Osteoblast (primary cell): ENCODE measurements around the gene NUBPL. TPM values are rescaled to one million over a fixed set of nuclear protein-coding genes. Genes with fewer than 3 reads are reported as not detected.

Source experiments
- DNase-seq: peaks from one replicate; pipeline ENCODE4 v3.0.0; 2011; ENCODE audit warnings: low spot score, mixed read lengths; ENCODE audit not compliant: insufficient read length; ENCODE audit errors: missing footprints
- H2AFZ ChIP-seq: 2 replicates; pipeline ENCODE4 v1.6.0; 2011; ENCODE audit warnings: mild to moderate bottlenecking, low read length
- H3K27ac ChIP-seq: 2 replicates; pipeline ENCODE4 v1.5.1; 2011; ENCODE audit warnings: mild to moderate bottlenecking, low read depth, low read length, moderate library complexity
- H3K27me3 ChIP-seq: 2 replicates; pipeline ENCODE4 v1.6.0; 2012; ENCODE audit warnings: mild to moderate bottlenecking, control low read depth, inconsistent platforms, low read length, moderate library complexity; ENCODE audit not compliant: insufficient read depth
- H3K36me3 ChIP-seq: 2 replicates; pipeline ENCODE4 v1.5.1; 2011; ENCODE audit warnings: mild to moderate bottlenecking, low read length, control low read depth, moderate library complexity; ENCODE audit not compliant: insufficient read depth
- H3K4me1 ChIP-seq: 2 replicates; pipeline ENCODE4 v1.5.1; 2011; ENCODE audit warnings: mild to moderate bottlenecking, low read length, control low read depth, moderate library complexity; ENCODE audit not compliant: insufficient read depth
- H3K4me2 ChIP-seq: 2 replicates; pipeline ENCODE4 v1.6.0; 2011; ENCODE audit warnings: mild to moderate bottlenecking, low read length; ENCODE audit not compliant: insufficient read depth
- H3K4me3 ChIP-seq: fragments of 200-600 bp; sonication (generic); 3 replicates; pipeline ENCODE4 v1.5.1; 2012; ENCODE audit warnings: mild to moderate bottlenecking, low read length, inconsistent platforms; ENCODE audit not compliant: insufficient read depth
- H3K79me2 ChIP-seq: 2 replicates; pipeline ENCODE4 v1.6.0; 2012; ENCODE audit warnings: mild to moderate bottlenecking, low read length, control low read depth, inconsistent platforms; ENCODE audit not compliant: insufficient read depth
- H3K9me3 ChIP-seq: 2 replicates; pipeline ENCODE4 v1.5.1; 2011; ENCODE audit warnings: low read depth, low read length, control low read depth
- H4K20me1 ChIP-seq: 2 replicates; pipeline ENCODE4 v1.6.0; 2012; ENCODE audit warnings: mild to moderate bottlenecking, low read length, control low read depth; ENCODE audit not compliant: insufficient read depth
- total RNA-seq: library from RNA; depleted of rRNA; stranded (reverse); fragments of >200 nt; gene quantifications from 2 replicates; pipeline ENCODE4 v1.2.3, GENCODE V29; 2012
- TF ChIP-seq, protein P1 (sequence below): IDR thresholded peaks from 2 replicates; pipeline ENCODE4 v1.5.1; 2011; ENCODE audit warnings: mild to moderate bottlenecking, low read depth, low read length, moderate library complexity; ENCODE audit errors: extremely low read depth

The NUBPL gene
- total RNA-seq, 1 donor: 11.6 TPM

DNA sequence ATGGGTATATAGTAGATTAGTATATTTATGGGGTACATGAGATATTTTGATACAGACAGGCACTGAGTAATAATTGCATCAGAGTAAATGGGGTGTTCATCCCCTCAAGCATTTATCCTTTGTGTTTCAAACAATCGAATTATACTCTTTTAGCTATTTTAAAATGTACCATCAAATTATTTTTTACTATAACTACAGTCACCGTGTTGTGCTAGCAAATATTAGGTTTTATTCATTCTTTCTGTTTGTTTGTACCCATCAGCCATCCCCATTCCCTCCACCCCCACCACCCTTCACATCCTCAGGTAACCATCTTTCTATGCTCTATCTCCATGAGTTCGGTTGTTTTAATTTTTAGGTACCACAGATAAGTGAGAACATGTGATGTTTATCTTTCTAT, 115.8 kb downstream of the NUBPL start:
- Histone ChIP-seq H3K27me3 (no peaks in the 10 kb centered on the region), H4K20me1 (no peaks in the 10 kb centered on the region), H3K79me2 (no peaks in the 10 kb centered on the region), H3K4me1 (no peaks in the 10 kb centered on the region), H3K27ac (no peak overlapping the region), H3K4me3 (no peak overlapping the region), H3K4me2 (no peak overlapping the region), H2AFZ (no peak overlapping the region), H3K36me3 (no peaks in the 10 kb centered on the region), H3K9me3 (no peaks in the 10 kb centered on the region)
- TF ChIP-seq, protein P1, sequence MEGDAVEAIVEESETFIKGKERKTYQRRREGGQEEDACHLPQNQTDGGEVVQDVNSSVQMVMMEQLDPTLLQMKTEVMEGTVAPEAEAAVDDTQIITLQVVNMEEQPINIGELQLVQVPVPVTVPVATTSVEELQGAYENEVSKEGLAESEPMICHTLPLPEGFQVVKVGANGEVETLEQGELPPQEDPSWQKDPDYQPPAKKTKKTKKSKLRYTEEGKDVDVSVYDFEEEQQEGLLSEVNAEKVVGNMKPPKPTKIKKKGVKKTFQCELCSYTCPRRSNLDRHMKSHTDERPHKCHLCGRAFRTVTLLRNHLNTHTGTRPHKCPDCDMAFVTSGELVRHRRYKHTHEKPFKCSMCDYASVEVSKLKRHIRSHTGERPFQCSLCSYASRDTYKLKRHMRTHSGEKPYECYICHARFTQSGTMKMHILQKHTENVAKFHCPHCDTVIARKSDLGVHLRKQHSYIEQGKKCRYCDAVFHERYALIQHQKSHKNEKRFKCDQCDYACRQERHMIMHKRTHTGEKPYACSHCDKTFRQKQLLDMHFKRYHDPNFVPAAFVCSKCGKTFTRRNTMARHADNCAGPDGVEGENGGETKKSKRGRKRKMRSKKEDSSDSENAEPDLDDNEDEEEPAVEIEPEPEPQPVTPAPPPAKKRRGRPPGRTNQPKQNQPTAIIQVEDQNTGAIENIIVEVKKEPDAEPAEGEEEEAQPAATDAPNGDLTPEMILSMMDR: no peak
- no peak for DNase-seq

- no peak overlapping the region for H3K4me2 ChIP-seq
- no peaks in the 10 kb centered on the region for H3K4me1 ChIP-seq
- H3K36me3 ChIP-seq: no peaks in the 10 kb centered on the region
- DNase-seq: no peak
- TF ChIP-seq, protein P1: no peak
- no peaks in the 10 kb centered on the region for H3K9me3 ChIP-seq
- no peak overlapping the region for H2AFZ ChIP-seq
- H3K4me3 ChIP-seq: no peak overlapping the region
- H4K20me1 ChIP-seq: no peaks in the 10 kb centered on the region
- no peaks in the 10 kb centered on the region for H3K27me3 ChIP-seq
- no peaks in the 10 kb centered on the region for H3K79me2 ChIP-seq
- no peak overlapping the region for H3K27ac ChIP-seq
Measured at GRCh38 chr14:31677630-31678029, 116.4 kb downstream of the NUBPL start.

GRCh38 chr14:31678421-31679249, 117.4 kb downstream of the NUBPL start:
- Histone ChIP-seq H3K27me3 (no peaks in the 10 kb centered on the region), H3K9me3 (no peaks in the 10 kb centered on the region), H2AFZ (no peak overlapping the region), H3K36me3 (no peaks in the 10 kb centered on the region), H3K4me3 (no peak overlapping the region), H3K4me1 (no peaks in the 10 kb centered on the region), H3K4me2 (no peak overlapping the region), H4K20me1 (no peaks in the 10 kb centered on the region), H3K79me2 (no peaks in the 10 kb centered on the region), H3K27ac (no peak overlapping the region)
- DNase-seq: no peak
- TF ChIP-seq, protein P1: no peak

GRCh38 chr14:31682768-31683167, 121.6 kb downstream of the NUBPL start:
- no peak overlapping the region for H3K4me3 ChIP-seq
- H3K9me3 ChIP-seq: no peaks in the 10 kb centered on the region
- H4K20me1 ChIP-seq: peaks cover 3% of the 10 kb centered on the region
- H3K79me2 ChIP-seq: no peaks in the 10 kb centered on the region
- TF ChIP-seq, protein P1: no peak
- H2AFZ ChIP-seq: no peak overlapping the region
- no peak overlapping the region for H3K4me2 ChIP-seq
- no peaks in the 10 kb centered on the region for H3K4me1 ChIP-seq
- H3K36me3 ChIP-seq: no peaks in the 10 kb centered on the region
- DNase-seq: no peak
- no peak overlapping the region for H3K27ac ChIP-seq
- no peaks in the 10 kb centered on the region for H3K27me3 ChIP-seq
